Mucosa of descending colon (tissue), 3 donors: Measurements from ENCODE around the gene ATRN. TPM values are rescaled to one million over a fixed set of nuclear protein-coding genes. Genes with fewer than 3 reads are reported as not detected.

Source experiments
- ATAC-seq: fragments of 200-7000 bp; cut with Tn5 transposase; one replicate; pipeline ENCODE4 v1.9.1; 2020; ENCODE audit warnings: mild to moderate bottlenecking, moderate library complexity
- DNase-seq, 3 donors: peaks; one replicate each; pipeline ENCODE4 v3.0.0-alpha.2; 2020
- H3K36me3 ChIP-seq: fragments of 200-600 bp; one replicate; pipeline ENCODE4 v1.8.0; 2021; ENCODE audit warnings: low read depth, mild to moderate bottlenecking
- H3K4me1 ChIP-seq: fragments of 200-600 bp; one replicate; pipeline ENCODE4 v1.8.0; 2021; ENCODE audit warnings: low read depth, mild to moderate bottlenecking
- H3K4me3 ChIP-seq: fragments of 200-600 bp; one replicate; pipeline ENCODE4 v1.8.0; 2021; ENCODE audit warnings: mild to moderate bottlenecking
- H3K9me3 ChIP-seq: fragments of 200-600 bp; one replicate; pipeline ENCODE4 v1.8.0; 2021; ENCODE audit warnings: mild to moderate bottlenecking
- CTCF ChIP-seq: fragments of 200-600 bp; IDR thresholded peaks from one replicate; pipeline ENCODE4 v1.8.0; 2022; ENCODE audit warnings: antibody characterized with exemption, mild to moderate bottlenecking
- intact Hi-C, 2 donors: fragments of 100-400 bp; cut with DNase I in 1 of 2; cut with micrococcal nuclease in 1 of 2; formaldehyde crosslinking; loops; one replicate each; pipeline versions ENCODE4 v1.11.0 to v1.11.1; 2022; cut with DNase I, micrococcal nuclease
- total RNA-seq, 3 donors: library from RNA; stranded (reverse); fragmentation: NEBNext Ultra II Directional in 2 of 3; extraction: Animal tissue kit (Norgen Biotek cat#: 25700) in 2 of 3; gene quantifications; one replicate each; pipeline versions ENCODE4 v1.2.1 to v1.2.4, GENCODE V29; 2021 to 2023
- donor health status: DM: no; HTN: no; CAD: no; lungs with moderate emphysema.
- donor health status: DM: no; HTN: no; CAD: no.
- donor health status: DM: no; HTN: yes; CAD: no.

Gene ATRN
- total RNA-seq, 3 donors from 2014 or later = 22.1 to 28.2 (median 23.7) TPM

- Histone ChIP-seq H3K36me3 (no peaks in the 10 kb centered on the region), H3K4me3 (no peak overlapping the region), H3K4me1 (no peaks in the 10 kb centered on the region), H3K9me3 (no peaks in the 10 kb centered on the region)
- intact Hi-C loops = loop anchor here in 1 of 2 donors (10.0 kb wide), 1 partner anchor 401 kb away; no protein-coding TSS in a partner anchor
- DNase-seq (no peak), ATAC-seq (no peak)
- TF ChIP-seq CTCF = no peak
These were observed 202.6 kb downstream of the ATRN start for GRCh38 chr20:3673221-3674070.

- no peak for TF ChIP-seq CTCF
- H3K4me3 ChIP-seq = no peak overlapping the region
- H3K36me3 ChIP-seq = no peaks in the 10 kb centered on the region
- no peaks in the 10 kb centered on the region for H3K4me1 ChIP-seq
- no peak for ATAC-seq
- no peaks in the 10 kb centered on the region for H3K9me3 ChIP-seq
- intact Hi-C loops = loop anchor here in 1 of 2 donors (10.0 kb wide), 1 partner anchor 400 kb away; no protein-coding TSS in a partner anchor
- no peak for DNase-seq
These were observed 203.6 kb downstream of the ATRN start for GRCh38 chr20:3674447-3674846.

- intact Hi-C loops = loop anchor here (5.0 to 10.0 kb wide), 2 partner anchors 37 to 400 kb away; partner anchors contain the start of gene SIGLEC1 (in 2 of the 2)
- Histone ChIP-seq H3K36me3 (no peaks in the 10 kb centered on the region), H3K4me1 (no peaks in the 10 kb centered on the region), H3K4me3 (no peak overlapping the region), H3K9me3 (no peaks in the 10 kb centered on the region)
- no peak for TF ChIP-seq CTCF
- DNase-seq = no peak
- ATAC-seq = no peak
These were observed 204.4 kb downstream of the ATRN start for GRCh38 chr20:3674995-3675900.

GRCh38 chr20:3677733-3678132, 206.9 kb downstream of the ATRN start:
- Histone ChIP-seq H3K4me1 (no peaks in the 10 kb centered on the region), H3K9me3 (no peaks in the 10 kb centered on the region), H3K36me3 (no peaks in the 10 kb centered on the region), H3K4me3 (no peak overlapping the region)
- TF ChIP-seq CTCF = no peak
- DNase-seq (peak in 1 of 3 donors; percentile 40), ATAC-seq (no peak)
- intact Hi-C loops = loop anchor here (5.0 to 10.0 kb wide), 2 partner anchors 35 to 397 kb away; partner anchors contain the start of gene SIGLEC1 (in 2 of the 2)

- TF ChIP-seq CTCF = no peak
- H3K4me1 ChIP-seq = no peaks in the 10 kb centered on the region
- no peak overlapping the region for H3K4me3 ChIP-seq
- intact Hi-C loops = loop anchor here (5.0 to 10.0 kb wide), 2 partner anchors 34 to 397 kb away; partner anchors contain the start of gene SIGLEC1 (in 2 of the 2)
- ATAC-seq (no peak), DNase-seq (no peak)
- no peaks in the 10 kb centered on the region for H3K9me3 ChIP-seq
- H3K36me3 ChIP-seq = no peaks in the 10 kb centered on the region
These were observed 207.4 kb downstream of the ATRN start for GRCh38 chr20:3678198-3678597.
